Peyer's patch (tissue), 4 donors: ENCODE results near the gene THADA.

Source experiments
- POLR2A ChIP-seq, 2 donors: fragments of 450-650 bp; IDR thresholded peaks; one replicate each; pipeline ENCODE4 v1.5.1; 2017; ENCODE audit warnings: antibody characterized with exemption in 2 of 2, mild to moderate bottlenecking in 2 of 2, moderate library complexity in 2 of 2
- TF ChIP-seq, protein P1 (sequence below), 6 experiments: fragments of 450-650 bp in 4 of 6; fragments of 200-600 bp in 2 of 6; sonication (generic) in 1 of 6; IDR thresholded peaks; one replicate each; pipeline ENCODE4 v1.5.1; 2017 to 2019; ENCODE audit warnings: antibody characterized with exemption in 6 of 6, mild to moderate bottlenecking in 3 of 6, moderate library complexity in 1 of 6

GRCh38 chr2:43585708-43586107 lies 10.1 kb downstream of the THADA start:
- TF ChIP-seq, protein P1, sequence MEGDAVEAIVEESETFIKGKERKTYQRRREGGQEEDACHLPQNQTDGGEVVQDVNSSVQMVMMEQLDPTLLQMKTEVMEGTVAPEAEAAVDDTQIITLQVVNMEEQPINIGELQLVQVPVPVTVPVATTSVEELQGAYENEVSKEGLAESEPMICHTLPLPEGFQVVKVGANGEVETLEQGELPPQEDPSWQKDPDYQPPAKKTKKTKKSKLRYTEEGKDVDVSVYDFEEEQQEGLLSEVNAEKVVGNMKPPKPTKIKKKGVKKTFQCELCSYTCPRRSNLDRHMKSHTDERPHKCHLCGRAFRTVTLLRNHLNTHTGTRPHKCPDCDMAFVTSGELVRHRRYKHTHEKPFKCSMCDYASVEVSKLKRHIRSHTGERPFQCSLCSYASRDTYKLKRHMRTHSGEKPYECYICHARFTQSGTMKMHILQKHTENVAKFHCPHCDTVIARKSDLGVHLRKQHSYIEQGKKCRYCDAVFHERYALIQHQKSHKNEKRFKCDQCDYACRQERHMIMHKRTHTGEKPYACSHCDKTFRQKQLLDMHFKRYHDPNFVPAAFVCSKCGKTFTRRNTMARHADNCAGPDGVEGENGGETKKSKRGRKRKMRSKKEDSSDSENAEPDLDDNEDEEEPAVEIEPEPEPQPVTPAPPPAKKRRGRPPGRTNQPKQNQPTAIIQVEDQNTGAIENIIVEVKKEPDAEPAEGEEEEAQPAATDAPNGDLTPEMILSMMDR (IDR thresholded peaks at IDR 0.05) = no peak
- no peak for TF ChIP-seq POLR2A (IDR thresholded peaks at IDR 0.05)
